Chondrocyte (in vitro differentiated cells): ENCODE results near the gene GP1BA. TPM values are rescaled to one million over a fixed set of nuclear protein-coding genes. Genes with fewer than 3 reads are reported as not detected.

ENCODE experiments used
- DNase-seq: peaks from one replicate; pipeline ENCODE4 v3.0.0; 2021; ENCODE audit warnings: mixed read lengths, low spot score
- H3K27ac Mint-ChIP-seq: one replicate; pipeline ENCODE4 v1.8.0; 2021; ENCODE audit warnings: mild to moderate bottlenecking, moderate library complexity, mixed read lengths; ENCODE audit not compliant: unreplicated experiment
- H3K27me3 Mint-ChIP-seq: 2 replicates; pipeline ENCODE4 v1.8.0; 2021; ENCODE audit warnings: low read depth, mixed read lengths
- H3K36me3 Mint-ChIP-seq: 2 replicates; pipeline ENCODE4 v1.8.0; 2021; ENCODE audit warnings: low read depth, mixed read lengths
- H3K4me1 Mint-ChIP-seq: 2 replicates; pipeline ENCODE4 v1.8.0; 2021; ENCODE audit warnings: low read depth, mild to moderate bottlenecking, mixed read lengths
- H3K4me3 Mint-ChIP-seq: one replicate; pipeline ENCODE4 v1.8.0; 2021; ENCODE audit warnings: mild to moderate bottlenecking, moderate library complexity, mixed read lengths; ENCODE audit not compliant: unreplicated experiment
- H3K9me3 Mint-ChIP-seq: 2 replicates; pipeline ENCODE4 v1.8.0; 2021; ENCODE audit warnings: low read depth, mixed read lengths
- CTCF ChIP-seq: fragments of 200-600 bp; sonication (generic); IDR thresholded peaks from 2 replicates; pipeline ENCODE4 v1.5.0; 2021; ENCODE audit warnings: antibody characterized with exemption, mild to moderate bottlenecking, moderate library complexity
- total RNA-seq: library from RNA; stranded (reverse); gene quantifications from 3 replicates; pipeline ENCODE4 v1.2.1, GENCODE V29; 2021

Gene GP1BA
- total RNA-seq, 1 donor from 2014 or later = not detected

GRCh38 chr17:4950075-4950745, 18.1 kb downstream of the GP1BA start:
- peak; percentile 94 for DNase-seq
- H3K4me3 Mint-ChIP-seq = peak overlapping the region; percentile 68
- H3K36me3 Mint-ChIP-seq = peaks cover 16% of the 10 kb centered on the region
- H3K27ac Mint-ChIP-seq = peak overlapping the region; percentile 87
- H3K4me1 Mint-ChIP-seq = peaks cover 57% of the 10 kb centered on the region
- TF ChIP-seq CTCF = no peak
- H3K9me3 Mint-ChIP-seq = no peaks in the 10 kb centered on the region
- no peaks in the 10 kb centered on the region for H3K27me3 Mint-ChIP-seq

- TF ChIP-seq CTCF = no peak
- no peak for DNase-seq
- Mint-ChIP-seq H3K4me1 (peaks cover 51% of the 10 kb centered on the region), H3K27ac (peak within 1 kb of the TSS; percentile 87), H3K9me3 (no peaks in the 10 kb centered on the region), H3K4me3 (peak within 1 kb of the TSS; percentile 68), H3K36me3 (peaks cover 11% of the 10 kb centered on the region), H3K27me3 (no peaks in the 10 kb centered on the region)
Measured at GRCh38 chr17:4950746-4951204, 18.7 kb downstream of the GP1BA start, which contains the start of gene ENO3. ENO3 (plus strand) TSS chr17:4951119; CDS start chr17:4951830, 711 bp downstream.

- Mint-ChIP-seq H3K4me3 (no peak overlapping the region), H3K27me3 (no peaks in the 10 kb centered on the region), H3K27ac (no peak overlapping the region), H3K9me3 (no peaks in the 10 kb centered on the region), H3K36me3 (peaks cover 6% of the 10 kb centered on the region), H3K4me1 (peaks cover 44% of the 10 kb centered on the region)
- no peak for DNase-seq
- TF ChIP-seq CTCF = no peak
Measured at GRCh38 chr17:4951486-4951885, 19.4 kb downstream of the GP1BA start.

GRCh38 chr17:4953451-4953961, 21.4 kb downstream of the GP1BA start:
- H3K9me3 Mint-ChIP-seq = no peaks in the 10 kb centered on the region
- H3K27me3 Mint-ChIP-seq = no peaks in the 10 kb centered on the region
- no peak for DNase-seq
- peaks cover 2% of the 10 kb centered on the region for H3K36me3 Mint-ChIP-seq
- TF ChIP-seq CTCF = no peak
- peaks cover 38% of the 10 kb centered on the region for H3K4me1 Mint-ChIP-seq
- peak overlapping the region; percentile 88 for H3K27ac Mint-ChIP-seq
- no peak overlapping the region for H3K4me3 Mint-ChIP-seq

GRCh38 chr17:4955091-4955490, 23.0 kb downstream of the GP1BA start:
- no peak overlapping the region for H3K4me3 Mint-ChIP-seq

More at GRCh38 chr17:4955091-4955490, 23.0 kb downstream of the GP1BA start:
- no peak for TF ChIP-seq CTCF
- Mint-ChIP-seq H3K4me1 (peaks cover 35% of the 10 kb centered on the region), H3K9me3 (no peaks in the 10 kb centered on the region), H3K27me3 (no peaks in the 10 kb centered on the region), H3K36me3 (peaks cover 8% of the 10 kb centered on the region), H3K27ac (no peak overlapping the region)
- DNase-seq = no peak
